ENCODE data around the gene CSTPP1. TPM values are rescaled to one million over a fixed set of nuclear protein-coding genes. Genes with fewer than 3 reads are reported as not detected.

Gene CSTPP1
- total and polyA plus RNA-seq, 2 of the 8 experiments (the other 6 are each of a cell fraction or from before 2014, with no cell fraction given): 24.2 to 28.7 TPM

DNA sequence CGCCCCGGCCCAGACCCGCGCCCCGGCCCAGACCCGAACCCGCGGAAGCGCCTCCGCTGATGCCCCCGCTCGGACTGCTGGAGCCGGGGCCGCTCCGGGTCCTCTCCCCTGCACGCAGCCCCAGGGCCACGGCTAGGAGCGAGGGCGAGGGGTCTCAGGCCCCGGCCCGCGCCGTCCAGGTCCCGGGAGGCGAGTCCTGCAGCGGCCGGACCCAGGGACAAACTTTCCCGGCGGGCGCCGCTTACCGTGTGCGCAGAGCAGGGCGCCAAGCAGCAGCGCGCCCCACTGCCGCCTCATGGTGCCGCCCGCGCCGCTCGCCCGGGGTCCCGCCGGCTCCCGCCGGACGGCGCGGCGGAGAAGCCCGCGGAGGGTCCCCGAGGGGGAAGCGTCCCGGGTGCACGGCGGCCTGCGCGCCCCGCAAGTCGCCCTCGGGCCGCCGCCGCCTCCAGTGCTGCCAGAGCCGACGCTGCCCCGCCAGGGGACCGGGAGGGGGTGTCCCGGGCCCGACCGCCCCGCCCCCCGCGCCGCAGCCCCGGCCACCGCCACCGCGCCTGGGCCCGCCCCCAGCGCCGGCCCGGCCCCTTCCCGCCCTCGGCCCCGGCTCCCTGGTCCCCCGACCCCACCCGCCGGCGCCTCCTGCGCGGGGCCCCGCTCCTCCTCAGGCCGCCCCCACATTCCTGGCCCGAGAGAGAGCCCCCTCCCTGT lies 18.3 kb upstream of the CSTPP1 start, which contains the start of gene LRP4 (continued):
- TF ChIP-seq SIRT6 (IDR thresholded peaks at IDR 0.05; ENCODE audit: low read length) (no peak), SIN3A (conservative IDR thresholded peaks at IDR 0.05 in 1 of 2, IDR thresholded peaks at IDR 0.05 in 1 of 2; ENCODE audit: low read depth in 1 of 2, low read length in 2 of 2) (peak in 1 of 2 experiments; percentile 8; a peak in 1 of 4 replicates), BCL11A (IDR thresholded peaks at IDR 0.05; ENCODE audit: low read depth in 2 of 2, low read length in 2 of 2) (no peak), JUN (IDR thresholded peaks at IDR 0.05; ENCODE audit: low read depth, low read length) (no peak), EZH2 (IDR thresholded peaks at IDR 0.05; ENCODE audit: low read depth, low read length, severe bottlenecking) (no peak), NRF1 (IDR thresholded peaks at IDR 0.05; ENCODE audit: low read depth, low read length) (no peak), EP300 (IDR thresholded peaks at IDR 0.05; ENCODE audit: borderline replicate concordance in 1 of 2, low read depth in 2 of 2, low read length in 2 of 2) (no peak), FOSL1 (IDR thresholded peaks at IDR 0.05; ENCODE audit: insufficient read depth, low read depth, low read length) (0 out of 2 replicates have a peak, but pooled peaks have one; percentile 20), KDM5A (IDR thresholded peaks at IDR 0.05; ENCODE audit: low read length) (no peak), CHD1 (IDR thresholded peaks at IDR 0.05; ENCODE audit: low read depth, low read length) (no peak), SP1 (IDR thresholded peaks at IDR 0.05; ENCODE audit: low read depth, low read length) (no peak), KDM4A (IDR thresholded peaks at IDR 0.05; ENCODE audit: low read depth, low read length, severe bottlenecking) (peak; percentile 61), KDM1A (IDR thresholded peaks at IDR 0.05; ENCODE audit: borderline replicate concordance, low read length) (no peak)
- TF ChIP-seq, protein P1, sequence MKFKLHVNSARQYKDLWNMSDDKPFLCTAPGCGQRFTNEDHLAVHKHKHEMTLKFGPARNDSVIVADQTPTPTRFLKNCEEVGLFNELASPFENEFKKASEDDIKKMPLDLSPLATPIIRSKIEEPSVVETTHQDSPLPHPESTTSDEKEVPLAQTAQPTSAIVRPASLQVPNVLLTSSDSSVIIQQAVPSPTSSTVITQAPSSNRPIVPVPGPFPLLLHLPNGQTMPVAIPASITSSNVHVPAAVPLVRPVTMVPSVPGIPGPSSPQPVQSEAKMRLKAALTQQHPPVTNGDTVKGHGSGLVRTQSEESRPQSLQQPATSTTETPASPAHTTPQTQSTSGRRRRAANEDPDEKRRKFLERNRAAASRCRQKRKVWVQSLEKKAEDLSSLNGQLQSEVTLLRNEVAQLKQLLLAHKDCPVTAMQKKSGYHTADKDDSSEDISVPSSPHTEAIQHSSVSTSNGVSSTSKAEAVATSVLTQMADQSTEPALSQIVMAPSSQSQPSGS (IDR thresholded peaks at IDR 0.05; ENCODE audit: low read length): no peak
